ENCODE results near the gene CCIN.

Gene CCIN

DNA sequence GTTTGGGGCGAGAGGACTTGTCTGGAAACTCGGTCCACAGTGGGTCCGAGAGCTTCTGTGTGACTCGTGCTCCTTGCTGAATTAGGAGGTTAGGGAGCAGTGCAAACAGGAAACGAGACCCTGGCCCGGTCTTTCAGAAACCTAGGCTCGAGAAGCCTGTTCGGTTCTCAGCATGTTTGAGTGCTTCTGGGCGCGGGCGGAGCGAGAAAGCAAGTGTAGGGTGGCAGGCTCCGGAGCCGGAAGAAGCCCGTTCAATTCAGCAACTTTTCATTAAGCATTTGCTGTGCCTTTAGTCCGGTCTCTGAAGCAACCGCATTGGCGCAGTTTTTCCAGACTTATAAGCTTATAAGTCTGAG, 22.1 kb downstream of the CCIN start:
- DNase-seq (ENCODE audit: extremely low spot score): no peak
- CTCF ChIA-PET: interaction anchor here (0.6 to 5.5 kb wide), 24 partner anchors 8 to 215 kb away, joined by 3 to 44 read pairs (median 4); no protein-coding TSS in a partner anchor

GRCh38 chr9:36191686-36192085, 22.5 kb downstream of the CCIN start:
- ChIA-PET CTCF (interaction anchor here (0.8 to 5.5 kb wide), 9 partner anchors 11 to 138 kb away, joined by 3 to 44 read pairs (median 6); no protein-coding TSS in a partner anchor), POLR2A (no interaction called here)
- no peak for DNase-seq (ENCODE audit: extremely low spot score)
- no peak for TF ChIP-seq CTCF (IDR thresholded peaks at IDR 0.05; ENCODE audit: control extremely low read depth, extremely low read depth, low read depth, missing control alignments)

More for the DNA sequence above, 22.1 kb downstream of the CCIN start:
- POLR2A ChIA-PET: interaction anchor here (1.8 kb wide), 1 partner anchor 15 kb away, joined by 8 read pairs; no protein-coding TSS in a partner anchor
- no peak for TF ChIP-seq CTCF (IDR thresholded peaks at IDR 0.05; ENCODE audit: control extremely low read depth, extremely low read depth, low read depth, missing control alignments)

GRCh38 chr9:36192196-36192595, 23.0 kb downstream of the CCIN start:
- TF ChIP-seq CTCF (IDR thresholded peaks at IDR 0.05; ENCODE audit: control extremely low read depth, extremely low read depth, low read depth, missing control alignments): no peak

GRCh38 chr9:36193023-36193422, 23.8 kb downstream of the CCIN start:
- no peak for DNase-seq (ENCODE audit: extremely low spot score)
- POLR2A ChIA-PET: interaction anchor here (0.7 kb wide), 1 partner anchor 19 kb away, joined by 3 read pairs; no protein-coding TSS in a partner anchor
- CTCF ChIA-PET: interaction anchor here (1.4 to 5.5 kb wide), 3 partner anchors 10 to 91 kb away, joined by 3 to 44 read pairs (median 37); no protein-coding TSS in a partner anchor
- no peak for TF ChIP-seq CTCF (IDR thresholded peaks at IDR 0.05; ENCODE audit: control extremely low read depth, extremely low read depth, low read depth, missing control alignments)

More at GRCh38 chr9:36192196-36192595, 23.0 kb downstream of the CCIN start:
- CTCF ChIA-PET: interaction anchor here (0.8 to 5.5 kb wide), 6 partner anchors 11 to 137 kb away, joined by 3 to 44 read pairs (median 28); no protein-coding TSS in a partner anchor
- DNase-seq (ENCODE audit: extremely low spot score): no peak
- POLR2A ChIA-PET: no interaction called here

GRCh38 chr9:36194326-36195000, 25.3 kb downstream of the CCIN start:
- ChIA-PET POLR2A (interaction anchor here (0.9 kb wide), 1 partner anchor 8 kb away, joined by 4 read pairs; no protein-coding TSS in a partner anchor), CTCF (interaction anchor here (1.4 to 5.5 kb wide), 2 partner anchors 8 to 91 kb away, joined by 3 to 37 read pairs; no protein-coding TSS in a partner anchor)
- no peak for DNase-seq (ENCODE audit: extremely low spot score)
- no peak for TF ChIP-seq CTCF (IDR thresholded peaks at IDR 0.05; ENCODE audit: control extremely low read depth, extremely low read depth, low read depth, missing control alignments)

- CTCF ChIA-PET: interaction anchor here (1.6 to 5.4 kb wide), 3 partner anchors 13 to 39 kb away, joined by 4 to 37 read pairs (median 6); partner anchors contain the start of gene CLTA
- TF ChIP-seq CTCF (IDR thresholded peaks at IDR 0.05; ENCODE audit: control extremely low read depth, extremely low read depth, low read depth, missing control alignments): peak; percentile 11
- no peak for DNase-seq (ENCODE audit: extremely low spot score)
- POLR2A ChIA-PET: interaction anchor here (2.1 kb wide), 1 partner anchor 15 kb away, joined by 8 read pairs; the partner anchor contains the start of gene CLTA
These were observed 35.8 kb downstream of the CCIN start for GRCh38 chr9:36204906-36205547.

All from GM10248 (cell line).